Inflammatory macrophage treated with lipopolysaccharide for 1 hour (primary cell): ENCODE results near the gene SPATA24.
"Not testable (repeated sequence)": the region's sequence is repeated elsewhere in the genome, so short reads cannot be mapped to it uniquely, and the experiment has no call there.

Experiments used
- DNase-seq, 2 donors: peaks; one replicate each; pipeline ENCODE4 v3.0.0-alpha.2; 2020 to 2022

The SPATA24 gene

GRCh38 chr5:139381837-139382761 lies 21.8 kb downstream of the SPATA24 start:
- no peak for DNase-seq

GRCh38 chr5:139379626-139380449 lies 24.1 kb downstream of the SPATA24 start:
- no peak for DNase-seq

- no peak for DNase-seq
Observed at GRCh38 chr5:139378941-139379361, 24.9 kb downstream of the SPATA24 start.

- no peak for DNase-seq
Observed at GRCh38 chr5:139378101-139378825, 25.6 kb downstream of the SPATA24 start.

GRCh38 chr5:139377226-139377625 lies 26.7 kb downstream of the SPATA24 start:
- DNase-seq, result no peak

GRCh38 chr5:139376364-139376763 lies 27.5 kb downstream of the SPATA24 start:
- no peak for DNase-seq

- DNase-seq, result no peak
Observed at GRCh38 chr5:139374909-139375308, 29.0 kb downstream of the SPATA24 start.

GRCh38 chr5:139371482-139372435 lies 32.1 kb downstream of the SPATA24 start:
- DNase-seq, result no peak

GRCh38 chr5:139369181-139369580 lies 34.7 kb downstream of the SPATA24 start:
- no peak for DNase-seq

GRCh38 chr5:139368613-139369012 lies 35.3 kb downstream of the SPATA24 start:
- DNase-seq, result no peak

- DNase-seq, result no peak
Observed at GRCh38 chr5:139364466-139364865, 39.4 kb downstream of the SPATA24 start.

- DNase-seq, result no peak
Observed at GRCh38 chr5:139363937-139364336, 40.0 kb downstream of the SPATA24 start.

GRCh38 chr5:139361835-139362429 lies 42.0 kb downstream of the SPATA24 start:
- DNase-seq, result no peak

- no peak for DNase-seq
Observed at GRCh38 chr5:139360384-139360783, 43.5 kb downstream of the SPATA24 start.

GRCh38 chr5:139358064-139358463 lies 45.8 kb downstream of the SPATA24 start:
- DNase-seq, result no peak

GRCh38 chr5:139355900-139356299 lies 48.0 kb downstream of the SPATA24 start:
- not testable (repeated sequence) for DNase-seq

GRCh38 chr5:139354186-139354585 lies 49.7 kb downstream of the SPATA24 start:
- DNase-seq, result no peak

GRCh38 chr5:139347863-139348262 lies 56.0 kb downstream of the SPATA24 start:
- not testable (repeated sequence) for DNase-seq
